HCT116 (cell line): Measurements from ENCODE around the gene EGFR. TPM values are rescaled to one million over a fixed set of nuclear protein-coding genes. Genes with fewer than 3 reads are reported as not detected.

Source experiments
- ATAC-seq: fragments of 200-7000 bp; cut with Tn5 transposase; 2 replicates; pipeline ENCODE4 v1.9.1; 2020; ENCODE audit warnings: mild to moderate bottlenecking, moderate library complexity
- BruUV-seq: library from RNA; stranded (reverse); fragments of 400-500 nt; replicated peaks from 2 replicates; lab custom pipeline; 2021; lab: Mats Ljungman, UMichigan
- CTCF ChIA-PET: fragments of 300-600 bp; sonication (Branson Sonifier 250); formaldehyde crosslinking; loops from one replicate; lab custom pipeline; 2021; ENCODE audit warnings: antibody characterized with exemption; lab: Charles Lee
- POLR2A ChIA-PET: fragments of 300-600, 350-600 bp; sonication (Branson Sonifier 250); formaldehyde crosslinking; loops from one replicate; lab custom pipeline; 2021; ENCODE audit warnings: antibody characterized with exemption; lab: Charles Lee
- RAD21 ChIA-PET, 2 experiments: fragments of 300-600 bp; sonication (Branson Sonifier 250); formaldehyde crosslinking; loops; one replicate each; lab custom pipeline; 2023; ENCODE audit warnings: low total read pairs in 2 of 2; ENCODE audit not compliant: uncharacterized antibody in 2 of 2, unreplicated experiment in 2 of 2, low non-redundant PET in 1 of 2; lab: Charles Lee
- DNase-seq: peaks from one replicate; pipeline ENCODE4 v3.0.0-alpha.2; 2010; ENCODE audit warnings: low read depth, low spot score
- H2AFZ ChIP-seq: fragments of 200-600 bp; shearing (Covaris generic), sonication (generic); 2 replicates; pipeline ENCODE4 v1.6.1; 2017; ENCODE audit warnings: low read depth, mixed run types, mixed read lengths, antibody characterized with exemption, low read length; ENCODE audit not compliant: poor library complexity, severe bottlenecking
- H3K27ac ChIP-seq: 2 replicates; pipeline ENCODE4 v1.5.1; 2012; ENCODE audit warnings: low read depth, low read length
- H3K27me3 ChIP-seq: fragments of 200-600 bp; sonication (generic); 2 replicates; pipeline ENCODE4 v1.6.1; 2016; ENCODE audit warnings: mixed run types, low read length, mixed read lengths; ENCODE audit not compliant: insufficient read depth
- H3K36me3 ChIP-seq, 2 experiments: fragments of 200-500 bp in 1 of 2; fragments of 200-600 bp in 1 of 2; sonication (Bioruptor generic) in 1 of 2; sonication (generic) in 1 of 2; 2 replicates each; pipeline versions ENCODE4 v1.5.1 to v1.6.1; 2014 to 2016; ENCODE audit warnings: low read length in 2 of 2, inconsistent platforms in 1 of 2, mixed read lengths in 1 of 2, mixed run types in 1 of 2; ENCODE audit not compliant: insufficient read depth in 2 of 2, control insufficient read depth in 1 of 2
- H3K4me1 ChIP-seq, 2 experiments: fragments of 200-600 bp in 1 of 2; sonication (generic) in 1 of 2; 2 replicates each; pipeline versions ENCODE4 v1.5.1 to v1.6.1; 2012 to 2017; ENCODE audit warnings: low read length in 2 of 2, inconsistent platforms in 1 of 2, mild to moderate bottlenecking in 1 of 2, mixed read lengths in 1 of 2, mixed run types in 1 of 2, moderate library complexity in 1 of 2; ENCODE audit not compliant: insufficient read depth in 2 of 2, control insufficient read depth in 1 of 2
- H3K4me2 ChIP-seq: fragments of 200-600 bp; sonication (generic); 2 replicates; pipeline ENCODE4 v1.6.1; 2017; ENCODE audit warnings: mixed run types, low read length, mixed read lengths
- H3K4me3 ChIP-seq, 2 experiments: fragments of 200-600 bp in 1 of 2; sonication (generic) in 1 of 2; replicated peaks in 1 of 2; 2 replicates each; pipeline ENCODE4 v1.5.1; 2011 to 2016; ENCODE audit warnings: low read length in 2 of 2, control low read depth in 1 of 2, low read depth in 1 of 2, mild to moderate bottlenecking in 1 of 2, mixed read lengths in 1 of 2, mixed run types in 1 of 2
- H3K79me2 ChIP-seq: fragments of 200-600 bp; sonication (generic); 2 replicates; pipeline ENCODE4 v1.6.1; 2017; ENCODE audit warnings: mild to moderate bottlenecking, mixed run types, low read length, moderate library complexity, mixed read lengths; ENCODE audit not compliant: insufficient read depth
- H3K9ac ChIP-seq: fragments of 200-600 bp; sonication (generic); 2 replicates; pipeline ENCODE4 v1.6.1; 2016; ENCODE audit warnings: low read length, mixed read lengths
- H3K9me2 ChIP-seq: fragments of 200-600 bp; sonication (generic), shearing (Covaris generic); 2 replicates; pipeline ENCODE4 v1.6.1; 2017; ENCODE audit warnings: mixed run types, mild to moderate bottlenecking, moderate library complexity; ENCODE audit not compliant: insufficient read depth
- H3K9me3 ChIP-seq, 2 experiments: fragments of 200-500 bp in 1 of 2; fragments of 200-600 bp in 1 of 2; sonication (Bioruptor generic) in 1 of 2; sonication (generic) in 1 of 2; 2 replicates each; pipeline ENCODE4 v1.6.1; 2014 to 2017; ENCODE audit warnings: low read length in 2 of 2, mixed read lengths in 2 of 2, inconsistent platforms in 1 of 2, low read depth in 1 of 2, mild to moderate bottlenecking in 1 of 2, mixed run types in 1 of 2, moderate library complexity in 1 of 2; ENCODE audit not compliant: control insufficient read depth in 1 of 2, insufficient read depth in 1 of 2
- H4K20me1 ChIP-seq: fragments of 200-600 bp; sonication (generic), shearing (Covaris generic); 2 replicates; pipeline ENCODE4 v1.6.1; 2017; ENCODE audit warnings: mixed run types, mild to moderate bottlenecking, moderate library complexity; ENCODE audit not compliant: insufficient read depth
- CBX3 ChIP-seq: IDR thresholded peaks from 2 replicates; pipeline ENCODE4 v1.6.1; 2012; ENCODE audit warnings: low read depth
- ELF1 ChIP-seq: IDR thresholded peaks from 2 replicates; pipeline ENCODE4 v1.6.1; 2012; ENCODE audit warnings: low read depth, borderline replicate concordance
- FOSL1 ChIP-seq: IDR thresholded peaks from 2 replicates; pipeline ENCODE4 v1.6.1; 2012; ENCODE audit warnings: low read depth
- JUND ChIP-seq: IDR thresholded peaks from 2 replicates; pipeline ENCODE4 v1.6.1; 2012
- POLR2A ChIP-seq: IDR thresholded peaks from 2 replicates; pipeline ENCODE4 v1.7.0; 2011; ENCODE audit warnings: borderline replicate concordance; ENCODE audit not compliant: insufficient read depth, insufficient read length; ENCODE audit errors: extremely low read depth
- REST ChIP-seq: IDR thresholded peaks from 2 replicates; pipeline ENCODE4 v1.6.1; 2012; ENCODE audit warnings: low read depth
- SIN3A ChIP-seq: IDR thresholded peaks from 2 replicates; pipeline ENCODE4 v1.6.1; 2012; ENCODE audit warnings: low read depth
- SRF ChIP-seq: IDR thresholded peaks from 2 replicates; pipeline ENCODE4 v1.6.1; 2012; ENCODE audit warnings: low read depth
- ZFX ChIP-seq: fragments of 450-650 bp; IDR thresholded peaks from 2 replicates; pipeline ENCODE4 v1.6.1; 2017
- intact Hi-C: fragments of 100-400 bp; cut with micrococcal nuclease; formaldehyde crosslinking; loops from 2 replicates; pipeline ENCODE4 v1.10.0; 2022
- total RNA-seq: library from RNA; stranded (reverse); gene quantifications from one replicate; pipeline ENCODE4 v1.2.1, GENCODE V29; 2021; ENCODE audit not compliant: unreplicated experiment
- TF ChIP-seq, protein P1 (sequence below): IDR thresholded peaks from 2 replicates; pipeline ENCODE4 v1.6.1; 2012

EGFR gene
- total RNA-seq, 1 experiment from 2014 or later: 71.5 TPM

GRCh38 chr7:55056068-55056467 lies 37.3 kb downstream of the EGFR start:
- Histone ChIP-seq H3K4me1 (peaks cover 0 to 57% of the 10 kb centered on the region in 2 experiments; a peak in 3 of 4 replicates), H3K9me2 (no peaks in the 10 kb centered on the region), H3K9ac (no peak overlapping the region), H3K27me3 (no peaks in the 10 kb centered on the region), H3K79me2 (peaks cover 97% of the 10 kb centered on the region), H3K36me3 (no peaks in the 10 kb centered on the region; a peak in 1 of 4 replicates), H2AFZ (no peak overlapping the region), H3K4me3 (no peak overlapping the region), H3K4me2 (no peak overlapping the region), H3K9me3 (no peaks in the 10 kb centered on the region), H4K20me1 (no peaks in the 10 kb centered on the region), H3K27ac (no peak overlapping the region)
- intact Hi-C loops: no loop called here
- POLR2A ChIA-PET: no interaction called here
- RAD21 ChIA-PET: no interaction called here
- TF ChIP-seq POLR2A (no peak), CBX3 (no peak), FOSL1 (no peak), SIN3A (no peak), REST (no peak), SRF (no peak), JUND (no peak), ELF1 (no peak), ZFX (no peak)
- TF ChIP-seq, protein P1, sequence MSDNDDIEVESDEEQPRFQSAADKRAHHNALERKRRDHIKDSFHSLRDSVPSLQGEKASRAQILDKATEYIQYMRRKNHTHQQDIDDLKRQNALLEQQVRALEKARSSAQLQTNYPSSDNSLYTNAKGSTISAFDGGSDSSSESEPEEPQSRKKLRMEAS: no peak
- DNase-seq: no peak
- no TSS peak for BruUV-seq
- CTCF ChIA-PET: no interaction called here
- ATAC-seq: no peak
